Endothelial cell (in vitro differentiated cells): ENCODE measurements around the gene CRAT. TPM values are rescaled to one million over a fixed set of nuclear protein-coding genes. Genes with fewer than 3 reads are reported as not detected.

Source experiments
- DNase-seq: peaks from one replicate; pipeline ENCODE4 v3.0.0; 2021; ENCODE audit warnings: low spot score
- H3K27ac Mint-ChIP-seq: one replicate; pipeline ENCODE4 v1.8.0; 2021; ENCODE audit warnings: mixed read lengths, inconsistent platforms; ENCODE audit not compliant: unreplicated experiment
- H3K27me3 Mint-ChIP-seq: one replicate; pipeline ENCODE4 v1.8.0; 2021; ENCODE audit warnings: mild to moderate bottlenecking, moderate library complexity, mixed read lengths, inconsistent platforms; ENCODE audit not compliant: unreplicated experiment
- H3K36me3 Mint-ChIP-seq: one replicate; pipeline ENCODE4 v1.8.0; 2021; ENCODE audit warnings: mild to moderate bottlenecking, low read depth, mixed read lengths, inconsistent platforms; ENCODE audit not compliant: unreplicated experiment
- H3K4me1 Mint-ChIP-seq: one replicate; pipeline ENCODE4 v1.8.0; 2021; ENCODE audit warnings: mild to moderate bottlenecking, mixed read lengths, inconsistent platforms; ENCODE audit not compliant: unreplicated experiment
- H3K4me3 Mint-ChIP-seq: one replicate; pipeline ENCODE4 v1.8.0; 2021; ENCODE audit warnings: mild to moderate bottlenecking, mixed read lengths, inconsistent platforms; ENCODE audit not compliant: unreplicated experiment
- H3K9me3 Mint-ChIP-seq: one replicate; pipeline ENCODE4 v1.8.0; 2021; ENCODE audit warnings: mixed read lengths, inconsistent platforms; ENCODE audit not compliant: unreplicated experiment
- total RNA-seq: library from RNA; stranded (reverse); fragmentation: NEBNext Ultra II Directional; extraction: Animal tissue kit (Norgen Biotek cat#: 25700); gene quantifications from one replicate; pipeline ENCODE4 v1.2.1, GENCODE V29; 2021; ENCODE audit not compliant: unreplicated experiment
- TF ChIP-seq, protein P1 (sequence below): fragments of 200-600 bp; sonication (generic); IDR thresholded peaks from one replicate; pipeline ENCODE4 v1.5.0; 2021; ENCODE audit warnings: antibody characterized with exemption; ENCODE audit not compliant: unreplicated experiment

The CRAT gene
- total RNA-seq, 1 donor from 2014 or later, result 42.9 TPM

GRCh38 chr9:129141066-129142041 is 30.8 kb upstream of the CRAT start:
- Mint-ChIP-seq H3K9me3 (no peaks in the 10 kb centered on the region), H3K4me3 (peak overlapping the region; percentile 74), H3K27me3 (peaks cover 11% of the 10 kb centered on the region), H3K36me3 (peaks cover 14% of the 10 kb centered on the region), H3K4me1 (peaks cover 52% of the 10 kb centered on the region), H3K27ac (peak overlapping the region; percentile 100)
- TF ChIP-seq, protein P1, sequence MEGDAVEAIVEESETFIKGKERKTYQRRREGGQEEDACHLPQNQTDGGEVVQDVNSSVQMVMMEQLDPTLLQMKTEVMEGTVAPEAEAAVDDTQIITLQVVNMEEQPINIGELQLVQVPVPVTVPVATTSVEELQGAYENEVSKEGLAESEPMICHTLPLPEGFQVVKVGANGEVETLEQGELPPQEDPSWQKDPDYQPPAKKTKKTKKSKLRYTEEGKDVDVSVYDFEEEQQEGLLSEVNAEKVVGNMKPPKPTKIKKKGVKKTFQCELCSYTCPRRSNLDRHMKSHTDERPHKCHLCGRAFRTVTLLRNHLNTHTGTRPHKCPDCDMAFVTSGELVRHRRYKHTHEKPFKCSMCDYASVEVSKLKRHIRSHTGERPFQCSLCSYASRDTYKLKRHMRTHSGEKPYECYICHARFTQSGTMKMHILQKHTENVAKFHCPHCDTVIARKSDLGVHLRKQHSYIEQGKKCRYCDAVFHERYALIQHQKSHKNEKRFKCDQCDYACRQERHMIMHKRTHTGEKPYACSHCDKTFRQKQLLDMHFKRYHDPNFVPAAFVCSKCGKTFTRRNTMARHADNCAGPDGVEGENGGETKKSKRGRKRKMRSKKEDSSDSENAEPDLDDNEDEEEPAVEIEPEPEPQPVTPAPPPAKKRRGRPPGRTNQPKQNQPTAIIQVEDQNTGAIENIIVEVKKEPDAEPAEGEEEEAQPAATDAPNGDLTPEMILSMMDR, result no peak
- DNase-seq, result no peak

DNA sequence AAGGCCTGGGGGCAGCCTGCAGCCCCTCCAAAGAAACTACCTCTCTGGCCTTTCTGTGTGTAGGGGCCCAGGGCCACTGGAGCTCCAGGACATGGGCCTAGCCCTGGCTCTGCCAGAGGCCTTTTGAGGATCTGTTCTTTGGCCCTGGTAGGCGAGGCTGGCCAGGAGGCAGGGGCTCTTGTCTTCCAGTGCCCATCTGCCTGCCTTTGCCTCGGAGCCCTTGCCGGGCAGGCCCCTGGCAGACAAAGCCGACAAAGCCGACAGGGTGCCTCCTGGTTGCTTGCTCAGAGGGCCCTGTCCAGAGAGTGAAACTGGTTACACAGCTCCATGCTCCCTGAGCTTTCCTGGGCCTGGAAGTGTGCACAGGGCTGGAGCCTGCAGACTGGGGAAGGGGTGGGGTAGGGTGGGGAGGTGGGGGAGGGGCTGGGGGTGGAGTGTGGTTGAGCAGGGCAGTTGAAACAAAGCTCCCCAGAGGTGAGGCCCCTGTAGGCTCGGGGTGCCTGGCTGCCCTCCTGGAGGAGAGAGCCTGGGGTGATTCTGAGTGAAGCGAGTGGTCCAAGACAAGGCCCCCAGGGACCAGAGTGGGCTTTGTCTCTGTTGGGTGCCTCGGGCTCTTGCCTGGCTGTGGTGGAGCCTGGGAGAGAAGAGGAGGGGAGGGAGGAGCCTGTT is 29.9 kb upstream of the CRAT start:
- TF ChIP-seq, protein P1, result no peak
- Mint-ChIP-seq H3K4me3 (peak overlapping the region; percentile 92), H3K9me3 (no peaks in the 10 kb centered on the region), H3K4me1 (peaks cover 52% of the 10 kb centered on the region), H3K27me3 (peaks cover 10% of the 10 kb centered on the region), H3K36me3 (peaks cover 14% of the 10 kb centered on the region), H3K27ac (peak overlapping the region; percentile 100)
- DNase-seq, result peak; percentile 38

DNA sequence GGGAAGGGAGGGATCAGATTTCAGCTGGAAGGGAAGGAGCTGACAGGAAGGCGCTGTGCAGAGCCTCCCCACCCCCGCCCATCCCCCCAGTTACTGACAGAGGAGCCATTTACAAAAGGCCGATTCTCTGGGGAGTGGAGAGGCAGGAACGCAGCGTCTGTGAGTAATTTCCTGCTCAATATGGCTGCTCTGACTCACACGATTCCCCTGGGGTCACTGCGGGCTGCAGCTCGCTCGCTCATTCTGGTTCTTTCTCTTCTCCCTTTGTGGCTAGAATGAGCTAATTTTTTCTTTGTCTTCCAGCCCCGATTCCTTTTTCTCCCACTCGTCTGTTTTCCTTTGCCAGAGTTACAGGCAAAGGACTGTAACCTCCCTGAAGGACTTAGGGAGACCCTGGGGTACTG is 29.4 kb upstream of the CRAT start:
- Mint-ChIP-seq H3K27me3 (peaks cover 10% of the 10 kb centered on the region), H3K36me3 (peaks cover 17% of the 10 kb centered on the region), H3K9me3 (no peaks in the 10 kb centered on the region), H3K4me1 (peaks cover 52% of the 10 kb centered on the region), H3K27ac (peak overlapping the region; percentile 100), H3K4me3 (peak overlapping the region; percentile 92)
- DNase-seq, result peak; percentile 75
- TF ChIP-seq, protein P1, result no peak

DNA sequence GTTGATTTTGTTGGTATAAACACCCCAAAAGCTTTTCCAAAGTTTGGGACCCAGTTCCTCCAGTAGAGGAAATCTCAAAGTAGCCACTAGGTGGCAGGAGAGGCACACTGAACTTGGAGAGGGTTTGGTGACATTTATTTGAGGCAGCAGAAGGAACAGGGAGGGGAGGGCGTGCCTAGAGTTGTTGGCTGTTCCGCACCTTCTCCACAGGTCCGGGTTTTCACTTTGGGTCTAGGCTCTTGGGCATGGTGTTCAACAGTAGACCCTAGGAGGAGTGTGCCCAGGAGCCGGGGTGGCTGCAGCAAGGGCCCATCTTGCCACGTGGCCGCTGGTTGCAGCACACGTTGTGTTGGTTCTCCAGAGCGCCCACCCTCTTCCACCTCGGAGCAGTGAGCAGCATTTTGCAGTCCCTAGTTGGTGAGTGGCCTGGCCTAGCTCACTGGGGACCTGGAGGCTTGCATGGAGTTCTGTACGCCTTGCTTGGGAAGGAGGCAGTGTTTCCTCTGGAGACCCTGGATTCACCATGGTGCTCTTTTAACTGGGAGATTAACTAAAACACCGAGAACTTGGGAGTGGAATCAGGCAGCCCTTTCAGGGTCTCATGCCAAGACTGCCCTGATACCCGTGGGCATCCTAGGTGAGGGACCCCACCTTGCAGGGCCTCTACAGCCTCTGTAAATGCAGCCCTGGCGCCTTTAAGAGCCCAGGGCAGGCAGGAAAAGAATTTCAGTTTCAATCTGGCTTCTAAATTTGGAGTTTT is 28.8 kb upstream of the CRAT start:
- TF ChIP-seq, protein P1, result peak; percentile 98
- peak overlapping the region; percentile 92 for H3K4me3 Mint-ChIP-seq
- peaks cover 52% of the 10 kb centered on the region for H3K4me1 Mint-ChIP-seq
- H3K27ac Mint-ChIP-seq, result peak overlapping the region; percentile 100
- no peaks in the 10 kb centered on the region for H3K9me3 Mint-ChIP-seq
- peaks cover 10% of the 10 kb centered on the region for H3K27me3 Mint-ChIP-seq
- peak; percentile 78 for DNase-seq
- H3K36me3 Mint-ChIP-seq, result peaks cover 21% of the 10 kb centered on the region
